Lower lobe of right lung (tissue), 2 donors: ENCODE data around the gene IL12A. TPM values are rescaled to one million over a fixed set of nuclear protein-coding genes. Genes with fewer than 3 reads are reported as not detected.

Source experiments
- ATAC-seq, 2 donors: fragments of 200-7000 bp; cut with Tn5 transposase; one replicate each; pipeline ENCODE4 v1.9.1; 2020 to 2022; ENCODE audit warnings: mild to moderate bottlenecking in 2 of 2, moderate library complexity in 2 of 2
- DNase-seq: peaks from one replicate; pipeline ENCODE4 v3.0.0-alpha.2; 2020
- H3K27ac ChIP-seq: fragments of 200-600 bp; one replicate; pipeline ENCODE4 v1.8.0; 2022
- H3K27me3 ChIP-seq: fragments of 200-600 bp; one replicate; pipeline ENCODE4 v1.8.0; 2022; ENCODE audit warnings: low read depth
- H3K36me3 ChIP-seq: fragments of 200-600 bp; one replicate; pipeline ENCODE4 v1.8.0; 2022; ENCODE audit warnings: mild to moderate bottlenecking
- H3K4me1 ChIP-seq: fragments of 200-600 bp; one replicate; pipeline ENCODE4 v1.8.0; 2022
- H3K4me3 ChIP-seq: fragments of 200-600 bp; one replicate; pipeline ENCODE4 v1.8.0; 2022; ENCODE audit warnings: mild to moderate bottlenecking
- H3K9me3 ChIP-seq: fragments of 200-600 bp; one replicate; pipeline ENCODE4 v1.8.0; 2022
- intact Hi-C: fragments of 100-400 bp; cut with DNase I; formaldehyde crosslinking; loops from one replicate; pipeline ENCODE4 v1.11.0; 2022
- total RNA-seq: library from RNA; stranded (reverse); fragmentation: NEBNext Ultra II Directional; extraction: Animal tissue kit (Norgen Biotek cat#: 25700); gene quantifications from one replicate; pipeline ENCODE4 v1.2.1, GENCODE V29; 2021
- TF ChIP-seq, protein P1 (sequence below): fragments of 200-600 bp; IDR thresholded peaks from one replicate; pipeline ENCODE4 v1.8.0; 2022; ENCODE audit warnings: antibody characterized with exemption, mild to moderate bottlenecking
- donor health status: DM: no; HTN: yes; CAD: no; lungs with severe emphysema.

Gene IL12A
- total RNA-seq, 1 donor from 2014 or later = 2.9 TPM

DNA sequence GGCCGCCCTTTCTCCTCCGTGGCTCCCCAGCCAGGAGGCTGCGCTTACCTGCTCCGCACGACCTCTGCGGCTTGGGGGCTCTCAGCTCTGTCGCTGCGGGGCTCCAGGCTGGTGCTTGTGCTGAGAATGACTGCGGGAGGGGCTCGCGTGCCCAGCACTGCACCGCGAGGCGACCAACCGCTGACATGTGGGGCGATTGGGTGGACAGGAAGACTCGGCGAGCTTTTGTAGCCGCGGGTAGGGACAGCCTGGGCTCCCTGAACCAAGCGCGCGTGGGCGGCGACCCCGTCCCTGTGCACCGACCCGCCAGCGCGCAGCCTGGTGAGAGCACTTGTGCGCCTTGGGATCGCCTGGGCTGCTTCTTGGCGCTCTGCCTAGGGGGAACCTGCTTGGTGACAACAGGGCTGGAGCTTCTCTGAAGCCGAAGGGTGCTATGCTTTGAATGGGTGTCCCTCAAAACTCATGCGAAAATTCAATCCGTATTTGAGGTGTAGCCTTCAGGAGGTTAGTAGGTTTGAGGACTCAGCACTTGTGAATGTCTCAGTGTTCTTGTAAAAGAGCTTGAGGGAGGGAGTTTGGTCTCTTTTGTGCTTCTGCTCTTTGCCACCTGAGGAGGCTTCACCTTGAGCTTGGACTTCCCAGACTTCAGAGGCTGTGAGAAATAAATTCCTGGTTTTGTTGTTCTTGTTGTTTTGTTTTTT, 50.4 kb downstream of the IL12A start:
- Histone ChIP-seq H3K27me3 (peaks cover 8% of the 10 kb centered on the region), H3K4me3 (peak overlapping the region; percentile 40), H3K27ac (no peak overlapping the region), H3K36me3 (no peaks in the 10 kb centered on the region), H3K9me3 (peaks cover 11% of the 10 kb centered on the region), H3K4me1 (peaks cover 6% of the 10 kb centered on the region)
- DNase-seq (peak; percentile 67), ATAC-seq (peak; percentile 76 to 77)
- intact Hi-C loops = loop anchor here (10.0 kb wide), 1 partner anchor 366 kb away; no protein-coding TSS in a partner anchor
- TF ChIP-seq, protein P1, sequence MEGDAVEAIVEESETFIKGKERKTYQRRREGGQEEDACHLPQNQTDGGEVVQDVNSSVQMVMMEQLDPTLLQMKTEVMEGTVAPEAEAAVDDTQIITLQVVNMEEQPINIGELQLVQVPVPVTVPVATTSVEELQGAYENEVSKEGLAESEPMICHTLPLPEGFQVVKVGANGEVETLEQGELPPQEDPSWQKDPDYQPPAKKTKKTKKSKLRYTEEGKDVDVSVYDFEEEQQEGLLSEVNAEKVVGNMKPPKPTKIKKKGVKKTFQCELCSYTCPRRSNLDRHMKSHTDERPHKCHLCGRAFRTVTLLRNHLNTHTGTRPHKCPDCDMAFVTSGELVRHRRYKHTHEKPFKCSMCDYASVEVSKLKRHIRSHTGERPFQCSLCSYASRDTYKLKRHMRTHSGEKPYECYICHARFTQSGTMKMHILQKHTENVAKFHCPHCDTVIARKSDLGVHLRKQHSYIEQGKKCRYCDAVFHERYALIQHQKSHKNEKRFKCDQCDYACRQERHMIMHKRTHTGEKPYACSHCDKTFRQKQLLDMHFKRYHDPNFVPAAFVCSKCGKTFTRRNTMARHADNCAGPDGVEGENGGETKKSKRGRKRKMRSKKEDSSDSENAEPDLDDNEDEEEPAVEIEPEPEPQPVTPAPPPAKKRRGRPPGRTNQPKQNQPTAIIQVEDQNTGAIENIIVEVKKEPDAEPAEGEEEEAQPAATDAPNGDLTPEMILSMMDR = no peak

- Histone ChIP-seq H3K4me3 (no peak overlapping the region), H3K9me3 (peaks cover 11% of the 10 kb centered on the region), H3K4me1 (peaks cover 6% of the 10 kb centered on the region), H3K27ac (no peak overlapping the region), H3K27me3 (peaks cover 8% of the 10 kb centered on the region), H3K36me3 (no peaks in the 10 kb centered on the region)
- intact Hi-C loops = no loop called here
- DNase-seq (no peak), ATAC-seq (no peak)
- TF ChIP-seq, protein P1 = no peak
Observed at GRCh38 chr3:160040181-160040580, 51.5 kb downstream of the IL12A start.

GRCh38 chr3:160041465-160041864, 52.8 kb downstream of the IL12A start:
- Histone ChIP-seq H3K27ac (no peak overlapping the region), H3K27me3 (peaks cover 8% of the 10 kb centered on the region), H3K9me3 (peaks cover 11% of the 10 kb centered on the region), H3K4me3 (no peak overlapping the region), H3K4me1 (peaks cover 6% of the 10 kb centered on the region), H3K36me3 (no peaks in the 10 kb centered on the region)
- intact Hi-C loops = no loop called here
- TF ChIP-seq, protein P1 = no peak
- no peak for ATAC-seq
- DNase-seq = no peak

- H3K27me3 ChIP-seq = peaks cover 2% of the 10 kb centered on the region
- TF ChIP-seq, protein P1 = no peak
- H3K9me3 ChIP-seq = peaks cover 11% of the 10 kb centered on the region
- peaks cover under 1% of the 10 kb centered on the region for H3K4me1 ChIP-seq
- DNase-seq = no peak
- H3K36me3 ChIP-seq = no peaks in the 10 kb centered on the region
- ATAC-seq = no peak
- H3K27ac ChIP-seq = no peak overlapping the region
- no peak overlapping the region for H3K4me3 ChIP-seq
- intact Hi-C loops = no loop called here
Observed at GRCh38 chr3:160044121-160044520, 55.5 kb downstream of the IL12A start.

Other genes starting within 250 kb of the IL12A start
- gene SCHIP1, start 149.0 kb upstream of the IL12A start, total RNA-seq = 12.7 TPM
- 1.2 TPM for gene C3orf80, start 236.6 kb downstream of the IL12A start, total RNA-seq